B cell (primary cell): ENCODE data around the gene CADPS. TPM values are rescaled to one million over a fixed set of nuclear protein-coding genes. Genes with fewer than 3 reads are reported as not detected.

Experiments used
- ATAC-seq: fragments of 200-7000 bp; cut with Tn5 transposase; one replicate; pipeline ENCODE4 v1.10.0; 2021; ENCODE audit warnings: low read depth, mild to moderate bottlenecking, moderate number of reproducible peaks, moderate library complexity
- CTCF ChIA-PET: fragments of 350-600 bp; sonication (Branson Sonifier 250); formaldehyde crosslinking; loops from one replicate; lab custom pipeline; 2021; ENCODE audit warnings: antibody characterized with exemption, inconsistent platforms; lab: Charles Lee
- POLR2A ChIA-PET: fragments of 350-600 bp; sonication (Branson Sonifier 250); formaldehyde crosslinking; loops from one replicate; lab custom pipeline; 2021; ENCODE audit warnings: antibody characterized with exemption; lab: Charles Lee
- DNase-seq: peaks from one replicate; pipeline ENCODE4 v3.0.0; 2013
- H2AFZ ChIP-seq: 2 replicates; pipeline ENCODE4 v1.6.1; 2012; ENCODE audit warnings: mild to moderate bottlenecking, low read depth, low read length; ENCODE audit not compliant: insufficient read depth, poor library complexity, severe bottlenecking
- H3K27ac ChIP-seq, 2 donors: 1 replicate in 1 of 2; 2 replicates in 1 of 2; pipeline ENCODE4 v1.5.1; 2012 to 2013; ENCODE audit warnings: low read length in 2 of 2, mild to moderate bottlenecking in 2 of 2, moderate library complexity in 1 of 2
- H3K27me3 ChIP-seq, 4 experiments: fragments of 200-600 bp in 1 of 4; sonication (generic) in 1 of 4; replicated peaks in 1 of 4; 1 replicate in 2 of 4; 2 replicates in 2 of 4; pipeline versions ENCODE4 v1.6.1 to v1.7.0; 2013 to 2016; ENCODE audit warnings: low read length in 3 of 4, mild to moderate bottlenecking in 2 of 4, mixed read lengths in 1 of 4, moderate library complexity in 1 of 4; ENCODE audit not compliant: insufficient read depth in 4 of 4, control insufficient read depth in 3 of 4; ENCODE audit errors: control extremely low read depth in 1 of 4
- H3K36me3 ChIP-seq, 2 experiments: replicated peaks in 1 of 2; 1 replicate in 1 of 2; 2 replicates in 1 of 2; pipeline versions ENCODE4 v1.6.1 to v1.7.1; 2013; ENCODE audit warnings: low read length in 1 of 2; ENCODE audit not compliant: insufficient read depth in 2 of 2, control insufficient read depth in 1 of 2; ENCODE audit errors: control extremely low read depth in 1 of 2, extremely low read depth in 1 of 2
- H3K4me1 ChIP-seq, 2 donors: fragments of 200-600 bp in 1 of 2; sonication (generic) in 1 of 2; 1 replicate in 1 of 2; 2 replicates in 1 of 2; pipeline versions ENCODE4 v1.5.1 to v1.6.1; 2013 to 2017; ENCODE audit warnings: low read length in 2 of 2; ENCODE audit not compliant: control insufficient read depth in 2 of 2, insufficient read depth in 2 of 2
- H3K4me2 ChIP-seq: replicated peaks from 2 replicates; pipeline ENCODE3; 2012; ENCODE audit warnings: mild to moderate bottlenecking, low read depth, low read length; ENCODE audit not compliant: poor library complexity, severe bottlenecking
- H3K4me3 ChIP-seq, 5 experiments: fragments of 200-600 bp in 1 of 5; sonication (generic) in 1 of 5; 1 replicate in 3 of 5; 2 replicates in 2 of 5; pipeline versions ENCODE4 v1.5.1 to v1.7.0; 2011 to 2016; ENCODE audit warnings: low read length in 4 of 5, mild to moderate bottlenecking in 4 of 5, low read depth in 2 of 5, control low read depth in 1 of 5, moderate library complexity in 1 of 5; ENCODE audit not compliant: insufficient read depth in 1 of 5; ENCODE audit errors: control extremely low read depth in 1 of 5, extremely low read depth in 1 of 5
- H3K79me2 ChIP-seq: fragments of 200-600 bp; sonication (generic); one replicate; pipeline ENCODE4 v1.6.0; 2016; ENCODE audit warnings: low read length; ENCODE audit not compliant: control insufficient read depth, insufficient read depth
- H3K9ac ChIP-seq: fragments of 200-600 bp; sonication (generic); 2 replicates; pipeline ENCODE4 v1.6.1; 2017; ENCODE audit warnings: mild to moderate bottlenecking, low read length, moderate library complexity
- H3K9me3 ChIP-seq, 3 donors: one replicate each; pipeline versions ENCODE4 v1.6.1 to v1.7.1; 2013; ENCODE audit warnings: low read length in 2 of 3; ENCODE audit not compliant: control insufficient read depth in 2 of 3, insufficient read depth in 1 of 3; ENCODE audit errors: control extremely low read depth in 1 of 3
- H4K20me1 ChIP-seq: 2 replicates; pipeline ENCODE4 v1.6.0; 2012; ENCODE audit warnings: mild to moderate bottlenecking, low read length; ENCODE audit not compliant: insufficient read depth, control insufficient read depth, poor library complexity, severe bottlenecking
- H3K27ac Mint-ChIP-seq: one replicate; pipeline ENCODE4 v1.8.0; 2021; ENCODE audit warnings: mixed read lengths
- H3K27me3 Mint-ChIP-seq: one replicate; pipeline ENCODE4 v1.8.0; 2021; ENCODE audit warnings: mixed read lengths
- H3K4me1 Mint-ChIP-seq: one replicate; pipeline ENCODE4 v1.8.0; 2021; ENCODE audit warnings: mixed read lengths
- H3K4me3 Mint-ChIP-seq: one replicate; pipeline ENCODE4 v1.8.0; 2021; ENCODE audit warnings: mixed read lengths
- H3K9me3 Mint-ChIP-seq: one replicate; pipeline ENCODE4 v1.8.0; 2022; ENCODE audit warnings: mixed read lengths; ENCODE audit not compliant: insufficient read depth
- CTCF ChIP-seq: fragments of 200-600 bp; IDR thresholded peaks from one replicate; pipeline ENCODE4 v1.8.0; 2022; ENCODE audit warnings: antibody characterized with exemption, mild to moderate bottlenecking
- EZH2 ChIP-seq: IDR thresholded peaks from 2 replicates; pipeline ENCODE4 v1.6.1; 2012; ENCODE audit warnings: borderline replicate concordance, low read depth, mild to moderate bottlenecking, moderate library complexity, low read length; ENCODE audit not compliant: insufficient read depth, poor library complexity, severe bottlenecking
- WGBS: methylation state at CpG from one replicate; pipeline ENCODE4 v1.1.5; 2013; ENCODE audit warnings: missing lambda C conversion rate; ENCODE audit not compliant: insufficient coverage; 5-methylcytosine and 5-hydroxymethylcytosine counted together
- intact Hi-C: fragments of 100-400 bp; cut with micrococcal nuclease; formaldehyde crosslinking; loops from one replicate; pipeline ENCODE4 v1.10.0; 2022
- polyA plus RNA-seq: library from polyadenylated mRNA; depleted of rRNA; stranded (reverse); fragments of >200 nt; gene quantifications from 2 replicates; pipeline ENCODE4 v1.2.3, GENCODE V29; 2012
- total RNA-seq, 2 donors: library from RNA; stranded (reverse); fragments of 120-200 nt in 1 of 2; gene quantifications; 1 replicate in 1 of 2; 2 replicates in 1 of 2; pipeline versions ENCODE4 v1.2.3 to v1.2.4, GENCODE V29; 2013 to 2022

The CADPS gene
- total and polyA plus RNA-seq, 2 donors (not counting 1 experiment from before 2014, with no cell fraction given): 0.16 to 0.22 TPM

DNA sequence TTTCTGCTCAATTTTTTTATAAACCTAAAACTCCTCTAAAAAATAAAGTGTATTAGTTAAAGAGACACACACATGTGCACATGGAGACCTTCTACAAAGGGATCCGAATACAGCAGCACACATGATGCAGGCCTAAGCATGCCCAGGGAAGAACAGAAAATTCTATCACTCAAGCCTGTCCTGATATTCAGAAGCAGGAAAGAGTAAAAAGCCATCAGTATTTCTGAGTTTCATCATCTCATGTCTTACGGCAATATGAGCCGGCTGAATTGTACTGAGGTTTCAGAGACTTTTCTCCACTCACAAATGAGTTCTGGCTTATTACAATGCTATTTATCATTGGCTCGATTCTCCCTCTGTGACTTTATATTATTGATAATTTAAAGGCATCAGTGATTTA lies 97.5 kb downstream of the CADPS start:
- Mint-ChIP-seq H3K27ac (no peak overlapping the region), H3K4me1 (no peaks in the 10 kb centered on the region), H3K9me3 (no peaks in the 10 kb centered on the region), H3K27me3 (no peaks in the 10 kb centered on the region), H3K4me3 (no peak overlapping the region)
- no peaks in the 10 kb centered on the region for H3K27me3 ChIP-seq
- ATAC-seq (no peak), DNase-seq (no peak)
- no peaks in the 10 kb centered on the region for H3K79me2 ChIP-seq
- no peak overlapping the region for H2AFZ ChIP-seq
- no peaks in the 10 kb centered on the region for H3K36me3 ChIP-seq
- no peaks in the 10 kb centered on the region for H4K20me1 ChIP-seq
- H3K4me2 ChIP-seq: no peak overlapping the region
- 80% methylated on average over 2 of the region's 4 CpGs for WGBS
- H3K9me3 ChIP-seq: peaks cover 0 to 4% (median 0%) of the 10 kb centered on the region in 3 donors
- no peak overlapping the region for H3K4me3 ChIP-seq
- no peak for TF ChIP-seq CTCF
- TF ChIP-seq EZH2: no peak
- no peak overlapping the region for H3K9ac ChIP-seq
- POLR2A ChIA-PET: no interaction called here
- intact Hi-C loops: no loop called here
- CTCF ChIA-PET: no interaction called here
- H3K4me1 ChIP-seq: no peaks in the 10 kb centered on the region
- no peak overlapping the region for H3K27ac ChIP-seq

DNA sequence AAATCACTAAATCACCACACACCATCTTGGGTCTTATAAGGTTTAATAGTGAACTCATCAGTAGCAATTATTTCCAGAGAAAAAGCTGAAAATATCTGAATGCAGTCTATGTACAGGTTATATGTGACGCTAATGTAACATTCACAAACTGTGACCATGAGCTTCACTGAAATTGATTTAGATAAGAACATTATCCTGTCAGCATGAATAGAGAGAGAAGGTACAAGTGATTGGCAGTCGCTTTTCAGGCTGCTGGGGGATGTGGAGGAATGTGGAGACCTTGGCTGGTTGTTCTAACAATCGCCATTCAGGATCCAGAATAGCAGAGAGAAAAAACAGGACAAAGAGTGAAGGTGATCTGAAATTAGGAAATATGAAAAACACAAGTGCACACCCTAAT lies 98.1 kb downstream of the CADPS start:
- TF ChIP-seq CTCF (no peak), EZH2 (no peak)
- DNase-seq (no peak), ATAC-seq (no peak)
- H3K4me2 ChIP-seq: no peak overlapping the region
- H3K9me3 Mint-ChIP-seq: no peaks in the 10 kb centered on the region
- no peak overlapping the region for H3K27ac ChIP-seq
- H3K4me3 Mint-ChIP-seq: no peak overlapping the region
- no peak overlapping the region for H3K9ac ChIP-seq
- H3K4me3 ChIP-seq: no peak overlapping the region
- H3K4me1 Mint-ChIP-seq: no peaks in the 10 kb centered on the region
- 86% methylated on average over 1 of the region's 3 CpGs for WGBS
- POLR2A ChIA-PET: no interaction called here
- intact Hi-C loops: no loop called here
- CTCF ChIA-PET: no interaction called here
- H3K27ac Mint-ChIP-seq: no peak overlapping the region
- no peaks in the 10 kb centered on the region for H3K36me3 ChIP-seq
- no peaks in the 10 kb centered on the region for H4K20me1 ChIP-seq
- no peaks in the 10 kb centered on the region for H3K27me3 Mint-ChIP-seq
- H3K9me3 ChIP-seq: peaks cover 0 to 4% (median 0%) of the 10 kb centered on the region in 3 donors
- H3K27me3 ChIP-seq: no peaks in the 10 kb centered on the region
- H3K4me1 ChIP-seq: no peaks in the 10 kb centered on the region
- H2AFZ ChIP-seq: no peak overlapping the region
- no peaks in the 10 kb centered on the region for H3K79me2 ChIP-seq
